ENCODE data around the gene MT1E.

- TF ChIP-seq EP300 (conservative IDR thresholded peaks at IDR 0.05; ENCODE audit: poor library complexity, severe bottlenecking) (no peak), CTCF (IDR thresholded peaks at IDR 0.05; ENCODE audit: poor library complexity, severe bottlenecking) (no peak), EZH2 (IDR thresholded peaks at IDR 0.05; ENCODE audit: borderline replicate concordance, insufficient read depth, low read length, poor library complexity, severe bottlenecking) (no peak), MXI1 (conservative IDR thresholded peaks at IDR 0.05; ENCODE audit: poor library complexity, severe bottlenecking) (peak; percentile 35)
Observed at GRCh38 chr16:56662357-56663354, 37.1 kb downstream of the MT1E start.
